C4-2B (cell line): ENCODE measurements around the gene FEM1B.

Source experiments
- ZFX ChIP-seq: fragments of 450-650 bp; IDR thresholded peaks from 2 replicates; pipeline ENCODE4 v1.6.1; 2017
- TF ChIP-seq, protein P1 (sequence below): fragments of 450-650 bp; conservative IDR thresholded peaks from 2 replicates; pipeline ENCODE4 v1.5.1; 2017; ENCODE audit warnings: mild to moderate bottlenecking

DNA sequence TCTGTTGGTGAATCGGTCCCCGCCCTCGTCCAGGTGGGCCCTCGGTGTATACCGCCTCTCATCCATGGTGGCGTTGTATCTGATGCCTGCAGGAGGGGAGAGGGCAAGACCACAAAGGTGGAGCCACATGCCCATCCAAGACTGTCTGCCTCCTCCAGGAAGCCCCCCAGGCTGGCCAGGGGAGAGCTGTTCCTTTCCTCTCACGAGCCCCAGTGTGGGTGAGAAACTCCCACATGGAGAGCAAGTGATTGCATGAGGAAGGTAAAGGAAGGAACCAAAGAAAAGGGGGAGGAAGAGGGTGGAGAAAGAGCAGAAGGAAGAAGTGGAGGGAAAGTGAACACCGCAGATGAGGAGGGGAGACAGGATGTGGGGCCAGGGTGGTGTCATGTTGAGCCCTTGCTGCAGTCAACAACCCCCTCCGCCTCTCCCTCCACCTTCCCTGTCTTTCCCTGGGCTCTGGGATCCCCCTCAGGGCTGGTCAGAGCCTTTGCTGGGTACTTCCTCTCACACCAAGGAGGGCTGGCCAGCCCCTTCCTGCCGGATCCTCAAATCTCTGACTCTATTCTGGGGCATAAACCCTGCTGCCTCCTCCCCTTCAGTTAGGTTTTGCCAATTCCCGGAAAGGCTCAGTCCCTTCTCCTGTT lies 49.3 kb downstream of the FEM1B start:
- TF ChIP-seq, protein P1, sequence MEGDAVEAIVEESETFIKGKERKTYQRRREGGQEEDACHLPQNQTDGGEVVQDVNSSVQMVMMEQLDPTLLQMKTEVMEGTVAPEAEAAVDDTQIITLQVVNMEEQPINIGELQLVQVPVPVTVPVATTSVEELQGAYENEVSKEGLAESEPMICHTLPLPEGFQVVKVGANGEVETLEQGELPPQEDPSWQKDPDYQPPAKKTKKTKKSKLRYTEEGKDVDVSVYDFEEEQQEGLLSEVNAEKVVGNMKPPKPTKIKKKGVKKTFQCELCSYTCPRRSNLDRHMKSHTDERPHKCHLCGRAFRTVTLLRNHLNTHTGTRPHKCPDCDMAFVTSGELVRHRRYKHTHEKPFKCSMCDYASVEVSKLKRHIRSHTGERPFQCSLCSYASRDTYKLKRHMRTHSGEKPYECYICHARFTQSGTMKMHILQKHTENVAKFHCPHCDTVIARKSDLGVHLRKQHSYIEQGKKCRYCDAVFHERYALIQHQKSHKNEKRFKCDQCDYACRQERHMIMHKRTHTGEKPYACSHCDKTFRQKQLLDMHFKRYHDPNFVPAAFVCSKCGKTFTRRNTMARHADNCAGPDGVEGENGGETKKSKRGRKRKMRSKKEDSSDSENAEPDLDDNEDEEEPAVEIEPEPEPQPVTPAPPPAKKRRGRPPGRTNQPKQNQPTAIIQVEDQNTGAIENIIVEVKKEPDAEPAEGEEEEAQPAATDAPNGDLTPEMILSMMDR: no peak
- no peak for TF ChIP-seq ZFX
